Measurements from ENCODE around the gene KCNAB3. TPM values are rescaled to one million over a fixed set of nuclear protein-coding genes. Genes with fewer than 3 reads are reported as not detected.

Gene KCNAB3
- polyA plus RNA-seq, 1 donor from 2014 or later: 5.6 TPM

DNA sequence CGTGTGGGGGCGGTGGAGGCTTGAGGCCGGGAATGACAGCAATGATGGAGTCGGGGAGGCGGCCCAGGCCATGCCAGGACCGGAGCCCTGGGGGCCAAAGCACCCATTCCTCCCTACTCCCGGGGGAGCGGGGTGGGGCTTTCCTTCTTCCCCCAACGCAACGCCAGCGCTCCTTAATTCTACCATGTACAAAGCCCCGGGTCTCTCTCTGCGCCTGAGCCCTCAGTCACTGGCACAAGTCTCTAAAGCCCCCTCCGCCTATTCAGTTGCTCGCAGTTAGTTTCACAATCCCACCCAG is 13.3 kb downstream of the KCNAB3 start:
- no peaks in the 10 kb centered on the region for H3K27me3 ChIP-seq (ENCODE audit: insufficient read depth, low read depth, low read length)
- peak overlapping the region; percentile 83 for H3K4me3 ChIP-seq (ENCODE audit: low read length)
- peaks cover 9% of the 10 kb centered on the region for H3F3A ChIP-seq (ENCODE audit: insufficient read depth, low read length, poor library complexity, severe bottlenecking)
- H3K79me2 ChIP-seq (replicated peaks; ENCODE audit: insufficient read depth, low read length): no peaks in the 10 kb centered on the region
- no peaks in the 10 kb centered on the region for H3K36me3 ChIP-seq (ENCODE audit: insufficient read depth, low read length)
- peak overlapping the region; percentile 84 for H3K9ac ChIP-seq (ENCODE audit: low read length)
- peak overlapping the region; percentile 60 for H2AFZ ChIP-seq (ENCODE audit: low read depth, low read length)
- H3K4me2 ChIP-seq (ENCODE audit: low read length): peak overlapping the region; percentile 51
- no peaks in the 10 kb centered on the region for H4K20me1 ChIP-seq (ENCODE audit: insufficient read depth)
- TF ChIP-seq MXI1 (conservative IDR thresholded peaks at IDR 0.05; ENCODE audit: poor library complexity, severe bottlenecking) (no peak), EP300 (conservative IDR thresholded peaks at IDR 0.05; ENCODE audit: poor library complexity, severe bottlenecking) (no peak), EZH2 (IDR thresholded peaks at IDR 0.05; ENCODE audit: borderline replicate concordance, insufficient read depth, low read length, poor library complexity, severe bottlenecking) (no peak), SMC3 (conservative IDR thresholded peaks at IDR 0.05; ENCODE audit: poor library complexity) (no peak), RAD21 (conservative IDR thresholded peaks at IDR 0.05) (no peak), TAF1 (IDR thresholded peaks at IDR 0.05; ENCODE audit: low read depth) (no peak), POLR2AphosphoS5 (IDR thresholded peaks at IDR 0.05) (no peak)
- TF ChIP-seq, protein P1, sequence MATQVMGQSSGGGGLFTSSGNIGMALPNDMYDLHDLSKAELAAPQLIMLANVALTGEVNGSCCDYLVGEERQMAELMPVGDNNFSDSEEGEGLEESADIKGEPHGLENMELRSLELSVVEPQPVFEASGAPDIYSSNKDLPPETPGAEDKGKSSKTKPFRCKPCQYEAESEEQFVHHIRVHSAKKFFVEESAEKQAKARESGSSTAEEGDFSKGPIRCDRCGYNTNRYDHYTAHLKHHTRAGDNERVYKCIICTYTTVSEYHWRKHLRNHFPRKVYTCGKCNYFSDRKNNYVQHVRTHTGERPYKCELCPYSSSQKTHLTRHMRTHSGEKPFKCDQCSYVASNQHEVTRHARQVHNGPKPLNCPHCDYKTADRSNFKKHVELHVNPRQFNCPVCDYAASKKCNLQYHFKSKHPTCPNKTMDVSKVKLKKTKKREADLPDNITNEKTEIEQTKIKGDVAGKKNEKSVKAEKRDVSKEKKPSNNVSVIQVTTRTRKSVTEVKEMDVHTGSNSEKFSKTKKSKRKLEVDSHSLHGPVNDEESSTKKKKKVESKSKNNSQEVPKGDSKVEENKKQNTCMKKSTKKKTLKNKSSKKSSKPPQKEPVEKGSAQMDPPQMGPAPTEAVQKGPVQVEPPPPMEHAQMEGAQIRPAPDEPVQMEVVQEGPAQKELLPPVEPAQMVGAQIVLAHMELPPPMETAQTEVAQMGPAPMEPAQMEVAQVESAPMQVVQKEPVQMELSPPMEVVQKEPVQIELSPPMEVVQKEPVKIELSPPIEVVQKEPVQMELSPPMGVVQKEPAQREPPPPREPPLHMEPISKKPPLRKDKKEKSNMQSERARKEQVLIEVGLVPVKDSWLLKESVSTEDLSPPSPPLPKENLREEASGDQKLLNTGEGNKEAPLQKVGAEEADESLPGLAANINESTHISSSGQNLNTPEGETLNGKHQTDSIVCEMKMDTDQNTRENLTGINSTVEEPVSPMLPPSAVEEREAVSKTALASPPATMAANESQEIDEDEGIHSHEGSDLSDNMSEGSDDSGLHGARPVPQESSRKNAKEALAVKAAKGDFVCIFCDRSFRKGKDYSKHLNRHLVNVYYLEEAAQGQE (IDR thresholded peaks at IDR 0.05; ENCODE audit: borderline replicate concordance): no peak
- TF ChIP-seq, protein P2, sequence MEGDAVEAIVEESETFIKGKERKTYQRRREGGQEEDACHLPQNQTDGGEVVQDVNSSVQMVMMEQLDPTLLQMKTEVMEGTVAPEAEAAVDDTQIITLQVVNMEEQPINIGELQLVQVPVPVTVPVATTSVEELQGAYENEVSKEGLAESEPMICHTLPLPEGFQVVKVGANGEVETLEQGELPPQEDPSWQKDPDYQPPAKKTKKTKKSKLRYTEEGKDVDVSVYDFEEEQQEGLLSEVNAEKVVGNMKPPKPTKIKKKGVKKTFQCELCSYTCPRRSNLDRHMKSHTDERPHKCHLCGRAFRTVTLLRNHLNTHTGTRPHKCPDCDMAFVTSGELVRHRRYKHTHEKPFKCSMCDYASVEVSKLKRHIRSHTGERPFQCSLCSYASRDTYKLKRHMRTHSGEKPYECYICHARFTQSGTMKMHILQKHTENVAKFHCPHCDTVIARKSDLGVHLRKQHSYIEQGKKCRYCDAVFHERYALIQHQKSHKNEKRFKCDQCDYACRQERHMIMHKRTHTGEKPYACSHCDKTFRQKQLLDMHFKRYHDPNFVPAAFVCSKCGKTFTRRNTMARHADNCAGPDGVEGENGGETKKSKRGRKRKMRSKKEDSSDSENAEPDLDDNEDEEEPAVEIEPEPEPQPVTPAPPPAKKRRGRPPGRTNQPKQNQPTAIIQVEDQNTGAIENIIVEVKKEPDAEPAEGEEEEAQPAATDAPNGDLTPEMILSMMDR (IDR thresholded peaks at IDR 0.05; ENCODE audit: poor library complexity, severe bottlenecking): no peak
- H3K9me2 ChIP-seq (ENCODE audit: insufficient read depth, low read length): no peaks in the 10 kb centered on the region
- no peaks in the 10 kb centered on the region for H3K9me3 ChIP-seq (ENCODE audit: low read length)
- H3K27ac ChIP-seq (ENCODE audit: low read length): peak overlapping the region; percentile 83

DNA sequence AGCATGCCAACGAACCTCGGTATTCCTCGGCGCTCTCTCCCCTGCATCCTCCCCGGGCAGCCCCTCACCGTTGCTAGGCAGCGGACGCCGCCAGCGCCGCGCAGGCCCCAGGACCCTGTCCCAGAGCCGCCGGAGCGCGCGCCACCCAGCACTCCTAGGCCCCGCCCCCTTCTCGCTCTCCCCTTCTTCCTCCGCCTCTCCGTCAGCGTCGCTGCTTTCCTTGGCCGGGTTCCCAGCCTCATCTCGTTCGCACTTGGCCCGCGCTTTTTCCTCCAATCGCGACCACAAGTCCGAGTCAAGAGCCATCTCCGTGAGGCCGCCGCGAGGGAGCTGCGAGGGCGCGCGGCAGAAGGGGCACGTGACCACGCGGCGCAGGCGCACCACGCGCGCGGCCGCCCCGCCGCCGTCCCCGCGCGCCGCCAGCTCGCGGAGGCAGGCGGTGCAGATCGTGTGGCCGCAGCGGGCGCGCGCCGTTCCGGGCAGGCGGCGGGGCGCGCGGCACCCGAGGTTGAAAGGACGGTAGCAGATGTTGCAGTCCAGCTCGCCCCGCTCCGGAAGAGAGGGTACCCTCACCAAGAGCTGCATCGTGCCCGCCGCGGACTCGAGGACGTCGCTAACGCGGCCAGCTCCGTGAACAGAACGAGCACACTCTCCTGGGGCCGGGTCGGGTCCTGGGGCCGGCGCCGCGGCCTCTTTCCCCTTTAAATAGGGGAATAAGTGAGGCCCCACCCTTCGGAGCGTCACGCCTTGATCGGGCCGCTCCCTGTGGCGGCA is 13.9 kb downstream of the KCNAB3 start, which contains the start of gene RNF227:
TSS of gene RNF227 (minus strand) at position 679 of the 774 bp plus-strand sequence. CDS start at position 585, 94 bp downstream.
- H4K20me1 ChIP-seq (ENCODE audit: insufficient read depth): no peaks in the 10 kb centered on the region
- H3K4me2 ChIP-seq (ENCODE audit: low read length): peak within 1 kb of the TSS; percentile 96
- TF ChIP-seq, protein P2 (IDR thresholded peaks at IDR 0.05; ENCODE audit: poor library complexity, severe bottlenecking): no peak
- TF ChIP-seq, protein P1 (IDR thresholded peaks at IDR 0.05; ENCODE audit: borderline replicate concordance): peak; percentile 74
- TF ChIP-seq EP300 (conservative IDR thresholded peaks at IDR 0.05; ENCODE audit: poor library complexity, severe bottlenecking): peak; percentile 30
- peak; percentile 65 for TF ChIP-seq POLR2AphosphoS5 (IDR thresholded peaks at IDR 0.05)
- TF ChIP-seq EZH2 (IDR thresholded peaks at IDR 0.05; ENCODE audit: borderline replicate concordance, insufficient read depth, low read length, poor library complexity, severe bottlenecking): no peak
- peak; percentile 40 for TF ChIP-seq TAF1 (IDR thresholded peaks at IDR 0.05; ENCODE audit: low read depth)
- peak; percentile 97 for TF ChIP-seq MXI1 (conservative IDR thresholded peaks at IDR 0.05; ENCODE audit: poor library complexity, severe bottlenecking)
- TF ChIP-seq SMC3 (conservative IDR thresholded peaks at IDR 0.05; ENCODE audit: poor library complexity): peak; percentile 57
- TF ChIP-seq RAD21 (conservative IDR thresholded peaks at IDR 0.05): peak; percentile 25
- peak within 1 kb of the TSS; percentile 83 for H3K4me3 ChIP-seq (ENCODE audit: low read length)
- no peaks in the 10 kb centered on the region for H3K9me3 ChIP-seq (ENCODE audit: low read length)
- peaks cover 9% of the 10 kb centered on the region for H3F3A ChIP-seq (ENCODE audit: insufficient read depth, low read length, poor library complexity, severe bottlenecking)
- no peaks in the 10 kb centered on the region for H3K36me3 ChIP-seq (ENCODE audit: insufficient read depth, low read length)
- peak within 1 kb of the TSS; percentile 84 for H3K9ac ChIP-seq (ENCODE audit: low read length)
- no peaks in the 10 kb centered on the region for H3K27me3 ChIP-seq (ENCODE audit: insufficient read depth, low read depth, low read length)
- H3K9me2 ChIP-seq (ENCODE audit: insufficient read depth, low read length): no peaks in the 10 kb centered on the region
- H3K79me2 ChIP-seq (replicated peaks; ENCODE audit: insufficient read depth, low read length): no peaks in the 10 kb centered on the region
- peak within 1 kb of the TSS; percentile 60 for H2AFZ ChIP-seq (ENCODE audit: low read depth, low read length)
- H3K27ac ChIP-seq (ENCODE audit: low read length): peak within 1 kb of the TSS; percentile 83
